Activated naive CD8-positive, alpha-beta T cell treated with anti-CD3 and anti-CD28 coated beads for 36 hours (primary cell): Measurements from ENCODE around the gene WAC. TPM values are rescaled to one million over a fixed set of nuclear protein-coding genes. Genes with fewer than 3 reads are reported as not detected.
A peak's percentile ranks its signal among the peaks of the same experiment; 100 is the strongest.
"Not testable (repeated sequence)": the region's sequence is repeated elsewhere in the genome, so short reads cannot be mapped to it uniquely, and the experiment has no call there.

ENCODE experiments used
- DNase-seq: peaks from one replicate; pipeline ENCODE4 v3.0.0; 2021
- H3K27ac Mint-ChIP-seq: one replicate; pipeline ENCODE4 v1.8.0; 2022; ENCODE audit warnings: mild to moderate bottlenecking, moderate library complexity, mixed read lengths
- H3K27me3 Mint-ChIP-seq: one replicate; pipeline ENCODE4 v1.8.0; 2022; ENCODE audit warnings: mild to moderate bottlenecking, mixed read lengths
- H3K36me3 Mint-ChIP-seq: one replicate; pipeline ENCODE4 v1.8.0; 2021; ENCODE audit warnings: mild to moderate bottlenecking, mixed read lengths
- H3K4me1 Mint-ChIP-seq: one replicate; pipeline ENCODE4 v1.8.0; 2021; ENCODE audit warnings: mixed read lengths
- H3K4me3 Mint-ChIP-seq: one replicate; pipeline ENCODE4 v1.8.0; 2022; ENCODE audit warnings: mild to moderate bottlenecking, moderate library complexity, mixed read lengths
- H3K9me3 Mint-ChIP-seq: one replicate; pipeline ENCODE4 v1.8.0; 2022; ENCODE audit warnings: mixed read lengths
- total RNA-seq, 2 experiments: library from RNA; stranded (reverse); gene quantifications; one replicate each; pipeline ENCODE4 v1.2.3, GENCODE V29; 2021

The WAC gene
- total RNA-seq, 2 experiments from 2014 or later, result 123 to 126 TPM

DNA sequence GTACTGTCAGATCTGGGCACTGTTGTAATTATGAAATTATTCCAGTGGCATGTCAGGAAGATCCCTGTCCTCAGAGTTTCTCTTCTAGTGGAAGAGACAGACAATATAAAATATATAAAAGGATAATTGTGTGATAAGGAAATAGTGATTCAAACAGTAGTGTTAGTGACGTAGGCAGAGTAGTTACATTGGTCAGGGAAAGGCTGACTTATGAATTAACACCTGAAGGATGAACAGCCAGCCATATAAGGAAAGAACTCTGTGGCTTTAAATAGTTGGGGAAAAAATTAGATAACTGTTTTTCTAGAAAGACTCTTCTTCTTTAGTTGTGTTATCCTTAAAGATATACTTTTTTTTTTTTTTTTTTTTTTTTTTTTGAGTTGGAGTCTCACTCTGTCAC lies 37.7 kb downstream of the WAC start:
- Mint-ChIP-seq H3K27ac (peak overlapping the region; percentile 42), H3K4me3 (no peak overlapping the region), H3K9me3 (no peaks in the 10 kb centered on the region), H3K36me3 (peaks cover 65% of the 10 kb centered on the region), H3K4me1 (peaks cover 72% of the 10 kb centered on the region), H3K27me3 (no peaks in the 10 kb centered on the region)
- DNase-seq, result no peak

- H3K4me3 Mint-ChIP-seq, result no peak overlapping the region
- H3K4me1 Mint-ChIP-seq, result peaks cover 73% of the 10 kb centered on the region
- H3K27ac Mint-ChIP-seq, result peak overlapping the region; percentile 58
- no peaks in the 10 kb centered on the region for H3K9me3 Mint-ChIP-seq
- no peaks in the 10 kb centered on the region for H3K27me3 Mint-ChIP-seq
- DNase-seq, result no peak
- H3K36me3 Mint-ChIP-seq, result peaks cover 61% of the 10 kb centered on the region
Measured at GRCh38 chr10:28571265-28571664, 38.3 kb downstream of the WAC start.

DNA sequence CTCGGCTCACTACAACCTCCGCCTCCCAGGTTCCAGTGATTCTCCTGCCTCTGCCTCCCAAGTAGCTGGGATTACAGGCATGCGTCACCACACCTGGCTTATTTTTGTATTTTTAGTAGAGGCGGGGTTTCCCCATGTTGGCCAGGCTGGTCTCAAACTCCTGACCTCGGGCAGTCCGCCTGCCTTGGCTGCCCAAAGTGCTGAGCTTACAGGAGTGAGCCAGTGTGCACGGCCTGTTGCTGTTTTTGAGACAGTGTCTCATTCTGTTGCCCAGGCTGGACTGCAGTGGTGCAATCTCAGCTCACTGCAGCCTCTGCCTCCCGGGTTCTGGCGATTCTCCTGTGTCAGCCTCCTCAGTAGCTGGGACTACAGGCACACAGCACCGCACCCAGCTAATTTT lies 41.3 kb downstream of the WAC start:
- not testable (repeated sequence) for H3K27me3 Mint-ChIP-seq, H3K4me3 Mint-ChIP-seq, H3K9me3 Mint-ChIP-seq, H3K27ac Mint-ChIP-seq, DNase-seq
- H3K36me3 Mint-ChIP-seq, result peaks cover 50% of the 10 kb centered on the region
- H3K4me1 Mint-ChIP-seq, result peaks cover 64% of the 10 kb centered on the region

DNA sequence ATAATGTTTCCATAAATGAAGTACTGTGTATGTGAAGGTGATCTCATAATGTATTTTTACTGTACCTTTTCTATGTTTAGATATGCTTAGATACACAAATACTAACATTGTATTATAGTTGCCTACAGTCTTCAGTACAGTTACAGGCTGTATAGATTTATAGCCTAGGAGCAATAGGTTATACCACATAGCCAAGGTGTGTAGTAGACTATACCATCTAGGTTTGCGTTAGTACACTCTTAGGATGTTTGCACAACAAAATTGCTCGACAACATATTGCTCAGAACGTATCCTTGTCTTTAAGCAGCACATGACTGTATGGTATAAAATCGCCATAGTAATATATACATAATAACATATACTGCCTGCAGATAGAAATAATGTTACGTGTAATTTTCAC lies 42.9 kb downstream of the WAC start:
- no peak for DNase-seq
- Mint-ChIP-seq H3K36me3 (peaks cover 53% of the 10 kb centered on the region), H3K9me3 (no peaks in the 10 kb centered on the region), H3K27me3 (no peaks in the 10 kb centered on the region), H3K27ac (no peak overlapping the region), H3K4me1 (peaks cover 66% of the 10 kb centered on the region), H3K4me3 (no peak overlapping the region)

DNA sequence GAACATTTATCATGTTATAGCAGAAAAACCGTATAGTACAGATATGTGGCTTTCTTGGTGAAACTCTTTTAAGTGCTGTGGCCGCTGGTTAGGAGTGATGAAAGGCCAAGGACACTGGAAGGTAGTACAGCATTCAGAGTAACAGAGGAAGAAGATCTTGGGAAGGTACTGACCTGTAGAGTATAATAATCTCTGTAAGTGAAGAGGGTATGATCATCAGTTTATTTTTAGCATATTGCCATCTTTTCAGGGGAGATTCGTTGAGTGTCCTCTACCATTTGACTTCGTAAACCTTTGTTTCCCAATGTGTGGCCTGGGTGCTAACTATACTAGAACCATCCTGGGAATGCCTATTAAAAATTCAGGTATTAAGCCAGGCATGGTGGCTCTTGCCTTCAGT lies 44.6 kb downstream of the WAC start:
- H3K9me3 Mint-ChIP-seq, result no peaks in the 10 kb centered on the region
- H3K27me3 Mint-ChIP-seq, result no peaks in the 10 kb centered on the region
- H3K27ac Mint-ChIP-seq, result no peak overlapping the region
- no peak overlapping the region for H3K4me3 Mint-ChIP-seq
- H3K4me1 Mint-ChIP-seq, result peaks cover 71% of the 10 kb centered on the region
- DNase-seq, result no peak
- H3K36me3 Mint-ChIP-seq, result peaks cover 55% of the 10 kb centered on the region

DNA sequence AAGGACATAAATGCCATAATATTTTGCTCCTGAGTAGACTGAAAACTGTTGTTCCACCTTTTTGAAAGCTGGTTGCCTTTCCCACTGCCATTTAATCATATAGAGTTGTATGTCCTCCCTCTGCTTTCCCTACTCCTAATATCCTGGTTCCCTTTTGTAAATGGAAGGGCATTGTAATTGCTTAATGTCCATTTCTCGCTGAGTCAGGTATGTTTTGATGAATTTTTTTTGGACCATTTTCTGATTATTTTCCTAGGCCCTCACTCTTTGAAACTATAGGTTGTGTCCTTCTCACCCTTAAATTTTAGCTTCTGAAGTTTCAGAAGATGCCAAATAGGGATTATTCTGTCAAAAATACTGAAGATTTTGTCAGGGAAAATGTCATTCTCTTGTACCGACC lies 45.5 kb downstream of the WAC start:
- Mint-ChIP-seq H3K27ac (no peak overlapping the region), H3K36me3 (peaks cover 48% of the 10 kb centered on the region), H3K9me3 (no peaks in the 10 kb centered on the region), H3K4me3 (no peak overlapping the region), H3K27me3 (no peaks in the 10 kb centered on the region), H3K4me1 (peaks cover 69% of the 10 kb centered on the region)
- no peak for DNase-seq

- Mint-ChIP-seq H3K27me3 (no peaks in the 10 kb centered on the region), H3K27ac (no peak overlapping the region), H3K4me3 (no peak overlapping the region), H3K36me3 (peaks cover 54% of the 10 kb centered on the region), H3K4me1 (peaks cover 60% of the 10 kb centered on the region), H3K9me3 (no peaks in the 10 kb centered on the region)
- no peak for DNase-seq
Measured at GRCh38 chr10:28580825-28581224, 47.9 kb downstream of the WAC start.

DNA sequence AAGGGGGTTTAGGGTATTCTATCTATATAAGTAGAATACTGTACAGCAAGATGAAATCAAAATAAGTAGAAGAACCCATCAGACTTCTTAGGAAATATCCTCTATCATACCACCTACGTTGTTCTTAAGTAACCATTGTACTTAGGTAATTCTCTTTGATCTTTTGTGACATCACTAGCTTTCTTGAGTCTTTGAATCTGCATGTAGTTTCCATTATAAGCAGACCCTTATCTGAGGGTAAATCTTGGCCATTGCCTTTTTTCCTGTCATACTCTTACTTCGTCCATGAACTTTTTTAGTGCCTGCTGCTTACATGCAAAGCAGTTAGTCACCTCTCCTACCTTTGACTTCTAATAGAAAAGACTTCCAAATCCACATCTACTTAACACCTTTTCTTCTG lies 49.0 kb downstream of the WAC start:
- peaks cover 60% of the 10 kb centered on the region for H3K4me1 Mint-ChIP-seq
- H3K27ac Mint-ChIP-seq, result peak overlapping the region; percentile 2
- no peaks in the 10 kb centered on the region for H3K27me3 Mint-ChIP-seq
- DNase-seq, result no peak
- no peaks in the 10 kb centered on the region for H3K9me3 Mint-ChIP-seq
- H3K36me3 Mint-ChIP-seq, result peaks cover 54% of the 10 kb centered on the region
- H3K4me3 Mint-ChIP-seq, result no peak overlapping the region

GRCh38 chr10:28585076-28585475 lies 52.2 kb downstream of the WAC start:
- H3K4me3 Mint-ChIP-seq, result no peak overlapping the region
- peaks cover 50% of the 10 kb centered on the region for H3K36me3 Mint-ChIP-seq
- no peak for DNase-seq
- no peaks in the 10 kb centered on the region for H3K27me3 Mint-ChIP-seq
- H3K4me1 Mint-ChIP-seq, result peaks cover 47% of the 10 kb centered on the region
- no peak overlapping the region for H3K27ac Mint-ChIP-seq
- no peaks in the 10 kb centered on the region for H3K9me3 Mint-ChIP-seq

GRCh38 chr10:28586176-28586575 lies 53.3 kb downstream of the WAC start:
- Mint-ChIP-seq H3K4me1 (peaks cover 43% of the 10 kb centered on the region), H3K27me3 (no peaks in the 10 kb centered on the region), H3K36me3 (peaks cover 47% of the 10 kb centered on the region), H3K9me3 (no peaks in the 10 kb centered on the region), H3K4me3 (no peak overlapping the region), H3K27ac (no peak overlapping the region)
- DNase-seq, result no peak

DNA sequence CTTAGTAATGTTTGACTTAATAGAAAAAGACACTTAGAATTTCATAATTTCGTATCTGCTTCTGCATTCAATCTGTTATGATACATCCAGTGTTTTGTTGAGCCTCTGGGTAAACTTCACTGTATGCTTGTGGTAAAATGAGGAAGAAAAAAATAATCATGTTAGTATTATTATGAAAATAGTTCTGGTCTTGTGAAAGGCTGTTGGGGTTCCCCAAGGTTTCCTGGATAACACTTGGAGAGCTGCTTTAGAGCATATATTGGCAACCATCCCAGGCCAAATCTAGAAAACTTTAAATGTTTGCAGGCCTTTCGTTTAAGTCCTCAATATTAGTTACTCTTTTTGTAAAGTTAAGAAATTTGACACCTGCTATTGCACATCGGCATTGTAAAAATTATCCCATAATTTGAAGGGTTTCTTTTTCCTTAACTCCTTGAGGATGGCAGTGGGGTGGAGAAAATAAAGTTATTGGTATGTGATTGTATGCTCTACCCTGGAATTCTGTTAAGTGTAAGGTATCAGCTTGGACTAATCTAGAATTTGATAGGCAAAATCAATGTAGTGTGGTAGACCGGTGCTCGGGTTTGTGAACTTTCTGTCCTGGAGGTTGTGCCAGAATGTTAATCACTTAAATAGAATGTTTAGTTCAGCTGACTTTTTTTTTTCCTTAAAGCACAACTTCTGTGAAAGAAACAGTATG lies 54.5 kb downstream of the WAC start:
- no peak for DNase-seq
- Mint-ChIP-seq H3K36me3 (peaks cover 45% of the 10 kb centered on the region), H3K4me1 (peaks cover 39% of the 10 kb centered on the region), H3K27me3 (no peaks in the 10 kb centered on the region), H3K4me3 (no peak overlapping the region), H3K27ac (no peak overlapping the region), H3K9me3 (no peaks in the 10 kb centered on the region)

GRCh38 chr10:28587970-28588290 lies 55.0 kb downstream of the WAC start:
- H3K4me3 Mint-ChIP-seq, result no peak overlapping the region
- H3K27me3 Mint-ChIP-seq, result no peaks in the 10 kb centered on the region
- H3K9me3 Mint-ChIP-seq, result peaks cover under 1% of the 10 kb centered on the region
- H3K27ac Mint-ChIP-seq, result peak overlapping the region; percentile 12
- no peak for DNase-seq
- H3K4me1 Mint-ChIP-seq, result peaks cover 39% of the 10 kb centered on the region
- peaks cover 48% of the 10 kb centered on the region for H3K36me3 Mint-ChIP-seq

GRCh38 chr10:28592953-28593352 lies 60.0 kb downstream of the WAC start:
- Mint-ChIP-seq H3K27me3 (no peaks in the 10 kb centered on the region), H3K36me3 (peaks cover 55% of the 10 kb centered on the region), H3K9me3 (peaks cover 3% of the 10 kb centered on the region), H3K4me3 (peak overlapping the region; percentile 0), H3K4me1 (peaks cover 49% of the 10 kb centered on the region), H3K27ac (peak overlapping the region; percentile 5)
- no peak for DNase-seq

DNA sequence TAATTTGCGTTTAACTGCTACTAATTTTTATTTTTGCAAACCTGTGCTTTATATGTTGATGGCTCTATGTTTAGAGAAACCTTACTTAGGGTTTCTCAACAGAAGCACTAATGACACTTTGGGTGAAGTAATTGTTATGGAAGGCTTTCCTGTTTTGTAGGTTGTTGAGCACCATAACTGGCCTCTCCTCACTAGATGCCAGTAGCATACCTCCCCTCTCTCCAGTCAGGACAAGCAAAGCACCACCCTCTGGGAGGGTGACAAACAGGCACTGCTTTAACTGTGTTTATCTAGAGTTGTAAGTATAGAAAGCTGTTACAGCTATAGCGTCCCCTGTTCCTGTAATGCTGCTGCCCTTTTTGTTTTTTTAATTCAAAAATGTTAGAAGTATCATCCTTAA lies 60.9 kb downstream of the WAC start:
- no peak for DNase-seq
- H3K36me3 Mint-ChIP-seq, result peaks cover 53% of the 10 kb centered on the region
- no peak overlapping the region for H3K4me3 Mint-ChIP-seq
- H3K27ac Mint-ChIP-seq, result no peak overlapping the region
- peaks cover 50% of the 10 kb centered on the region for H3K4me1 Mint-ChIP-seq
- no peaks in the 10 kb centered on the region for H3K27me3 Mint-ChIP-seq
- H3K9me3 Mint-ChIP-seq, result peaks cover 3% of the 10 kb centered on the region

GRCh38 chr10:28594406-28594805 lies 61.5 kb downstream of the WAC start:
- peak overlapping the region; percentile 45 for H3K27ac Mint-ChIP-seq
- no peaks in the 10 kb centered on the region for H3K27me3 Mint-ChIP-seq
- peaks cover 53% of the 10 kb centered on the region for H3K36me3 Mint-ChIP-seq
- H3K4me1 Mint-ChIP-seq, result peaks cover 53% of the 10 kb centered on the region
- H3K9me3 Mint-ChIP-seq, result peaks cover 3% of the 10 kb centered on the region
- H3K4me3 Mint-ChIP-seq, result no peak overlapping the region
- no peak for DNase-seq

DNA sequence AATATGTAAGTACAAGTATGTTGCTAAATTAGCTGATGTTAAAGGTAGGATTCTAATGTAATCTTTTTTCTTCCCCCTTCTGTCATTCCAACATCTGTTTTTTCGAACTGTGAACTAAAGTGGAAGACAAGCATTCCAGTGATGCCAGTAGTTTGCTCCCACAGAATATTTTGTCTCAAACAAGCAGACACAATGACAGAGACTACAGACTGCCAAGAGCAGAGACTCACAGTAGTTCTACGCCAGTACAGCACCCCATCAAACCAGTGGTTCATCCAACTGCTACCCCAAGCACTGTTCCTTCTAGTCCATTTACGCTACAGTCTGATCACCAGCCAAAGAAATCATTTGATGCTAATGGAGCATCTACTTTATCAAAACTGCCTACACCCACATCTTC lies 62.7 kb downstream of the WAC start:
- DNase-seq, result no peak
- H3K36me3 Mint-ChIP-seq, result peaks cover 56% of the 10 kb centered on the region
- H3K27me3 Mint-ChIP-seq, result no peaks in the 10 kb centered on the region
- peaks cover 3% of the 10 kb centered on the region for H3K9me3 Mint-ChIP-seq
- H3K4me3 Mint-ChIP-seq, result no peak overlapping the region
- no peak overlapping the region for H3K27ac Mint-ChIP-seq
- H3K4me1 Mint-ChIP-seq, result peaks cover 59% of the 10 kb centered on the region
